K562 (cell line): ENCODE results near the gene HDAC2. TPM values are rescaled to one million over a fixed set of nuclear protein-coding genes. Genes with fewer than 3 reads are reported as not detected.
A peak's percentile ranks its signal among the peaks of the same experiment; 100 is the strongest.

Source experiments
- ARID2 ChIP-seq: fragments of 450-650 bp; IDR thresholded peaks from 2 replicates; pipeline ENCODE4 v1.6.1; 2017; ENCODE audit warnings: antibody characterized with exemption, mild to moderate bottlenecking
- DDX20 ChIP-seq: fragments of 450-650 bp; IDR thresholded peaks from 2 replicates; pipeline ENCODE4 v1.6.1; 2016; ENCODE audit warnings: missing genetic modification characterization, low read depth, mild to moderate bottlenecking, missing compliant biosample characterization, moderate library complexity
- DMBX1 ChIP-seq: fragments of 250-450 bp; sonication (Bioruptor Pico); IDR thresholded peaks from 2 replicates; pipeline ENCODE4 v1.8.0; 2022; ENCODE audit warnings: inconsistent platforms, mild to moderate bottlenecking, moderate library complexity, borderline replicate concordance
- FOS ChIP-seq: IDR thresholded peaks from 3 replicates; pipeline ENCODE4 v1.6.1; 2011; ENCODE audit not compliant: insufficient read length; ENCODE audit errors: extremely low read depth
- ILF3 ChIP-seq: fragments of 450-650 bp; IDR thresholded peaks from 2 replicates; pipeline ENCODE4 v1.6.1; 2018; ENCODE audit warnings: antibody characterized with exemption, mild to moderate bottlenecking, moderate library complexity, borderline replicate concordance
- JUND ChIP-seq, 2 experiments: IDR thresholded peaks; 2 replicates in 1 of 2; 3 replicates in 1 of 2; pipeline ENCODE4 v1.6.1; 2011; ENCODE audit warnings: borderline replicate concordance in 2 of 2, low read depth in 2 of 2, low read length in 2 of 2, improper control_type of control experiment in 1 of 2, missing biosample characterization in 1 of 2, missing genetic modification characterization in 1 of 2, missing genetic modification reagents in 1 of 2
- KAT8 ChIP-seq: fragments of 450-650 bp; IDR thresholded peaks from 2 replicates; pipeline ENCODE4 v1.6.1; 2016; ENCODE audit warnings: low read depth, mild to moderate bottlenecking
- MED1 ChIP-seq: sonication (generic); formaldehyde crosslinking; IDR thresholded peaks from 2 replicates; pipeline ENCODE4 v1.8.1; 2023; ENCODE audit warnings: missing genetic modification reagents, borderline replicate concordance
- MYC ChIP-seq, 2 experiments: fragments of 250-450 bp in 1 of 2; sonication (Bioruptor Pico) in 1 of 2; IDR thresholded peaks; 2 replicates each; pipeline versions ENCODE4 v1.5.1 to v1.6.1; 2012 to 2021; ENCODE audit warnings: low read depth in 2 of 2, borderline replicate concordance in 1 of 2, improper control_type of control experiment in 1 of 2, low read length in 1 of 2, mild to moderate bottlenecking in 1 of 2, moderate library complexity in 1 of 2
- POLR3G ChIP-seq: IDR thresholded peaks from 2 replicates; pipeline ENCODE4 v1.6.1; 2011; ENCODE audit not compliant: insufficient read length, insufficient replicate concordance; ENCODE audit errors: extremely low read depth
- SRSF1 ChIP-seq: fragments of 200-400 bp; formaldehyde crosslinking; IDR thresholded peaks from 2 replicates; pipeline ENCODE4 v1.6.1; 2017; ENCODE audit warnings: mild to moderate bottlenecking, low read depth, low read length, moderate library complexity
- TCF7L2 ChIP-seq: fragments of 150-350 bp; IDR thresholded peaks from 2 replicates; pipeline ENCODE4 v1.6.1; 2016; ENCODE audit warnings: low read depth, mild to moderate bottlenecking, low read length, moderate library complexity
- TFE3 ChIP-seq: fragments of 450-650 bp; formaldehyde crosslinking; IDR thresholded peaks from 2 replicates; pipeline ENCODE4 v1.4.0; 2020; ENCODE audit warnings: mild to moderate bottlenecking, mixed read lengths
- YY1 ChIP-seq, 3 experiments: IDR thresholded peaks; 2 replicates each; pipeline ENCODE4 v1.6.1; 2011; ENCODE audit warnings: low read length in 2 of 3, mild to moderate bottlenecking in 2 of 3, moderate library complexity in 2 of 3, borderline replicate concordance in 1 of 3, control low read depth in 1 of 3, low read depth in 1 of 3; ENCODE audit not compliant: insufficient read depth in 3 of 3, insufficient replicate concordance in 2 of 3, control insufficient read depth in 1 of 3, insufficient read length in 1 of 3; ENCODE audit errors: extremely low read depth in 1 of 3
- ZNF311 ChIP-seq: fragments of 250-450 bp; sonication (Bioruptor Pico); IDR thresholded peaks from 2 replicates; pipeline ENCODE4 v1.4.0; 2020; ENCODE audit warnings: mild to moderate bottlenecking, moderate library complexity
- ZNF696 ChIP-seq: fragments of 250-450 bp; sonication (Bioruptor Pico); conservative IDR thresholded peaks from 2 replicates; pipeline ENCODE4 v1.4.0; 2020; ENCODE audit warnings: mild to moderate bottlenecking, moderate library complexity
- polyA plus RNA-seq, 8 experiments: library from polyadenylated mRNA; depleted of rRNA in 4 of 8; stranded (reverse) in 5 of 8; unstranded in 3 of 8; fragments of >200 nt; fragmentation: Nextera tagmentation in 2 of 8; fragmentation: Illumina TruSeq in 1 of 8; extraction: Ambion mirVana in 2 of 8; extraction: Trizol in 1 of 8; gene quantifications; 2 replicates each; pipeline versions ENCODE4 v1.2.1 to v1.2.3, GENCODE V29; 2011 to 2014; ENCODE audit warnings: inconsistent platforms in 1 of 8, missing spikeins in 1 of 8
- total RNA-seq, 7 experiments: library from RNA; depleted of rRNA in 6 of 7; stranded (reverse); fragments of >200 nt in 6 of 7; fragmentation: Illumina TruSeq in 2 of 7; extraction: Trizol in 2 of 7; gene quantifications; 2 replicates each; pipeline versions ENCODE4 v1.2.1 to v1.2.3, GENCODE V29; 2011 to 2021; ENCODE audit warnings: low replicate concordance in 1 of 7
- TF ChIP-seq, protein P1 (sequence below): fragments of 450-650 bp; IDR thresholded peaks from 2 replicates; pipeline ENCODE4 v1.6.1; 2016
- TF ChIP-seq, protein P2 (sequence below): fragments of 450-650 bp; IDR thresholded peaks from 2 replicates; pipeline ENCODE4 v1.6.1; 2016; ENCODE audit warnings: missing biosample characterization, missing genetic modification characterization
- TF ChIP-seq, protein P3 (sequence below): fragments of 450-650 bp; IDR thresholded peaks from 2 replicates; pipeline ENCODE4 v1.6.1; 2016; ENCODE audit warnings: mild to moderate bottlenecking

Gene HDAC2
- total and polyA plus RNA-seq, 9 of the 15 experiments (the other 6 are each of a cell fraction or from before 2014, with no cell fraction given): 67.0 to 277 (median 151) TPM

GRCh38 chr6:113920663-113921267 lies 50.2 kb downstream of the HDAC2 start (continued):
- TF ChIP-seq MYC (IDR thresholded peaks at IDR 0.05; ENCODE audit: low read depth, low read length): 0 out of 2 replicates have a peak, but pooled peaks have one; percentile 44
- TF ChIP-seq MYC (CRISPR knock-in tag; IDR thresholded peaks at IDR 0.05; ENCODE audit: borderline replicate concordance, low read depth): no peak
- TF ChIP-seq ZNF311 (CRISPR knock-in tag): no peak
- TF ChIP-seq FOS: no peak
- TF ChIP-seq SRSF1: no peak
- no peak for TF ChIP-seq POLR3G
- no peak for TF ChIP-seq TFE3 (CRISPR knock-in tag)
- TF ChIP-seq ARID2: no peak
- no peak for TF ChIP-seq TCF7L2
- TF ChIP-seq DDX20 (tag): no peak
- 0 out of 2 replicates have a peak, but pooled peaks have one; percentile 20 for TF ChIP-seq JUND (IDR thresholded peaks at IDR 0.05; ENCODE audit: borderline replicate concordance, low read depth, low read length)
- no peak; the same call in 2 of the 3 replicates for TF ChIP-seq JUND (tag; IDR thresholded peaks at IDR 0.05; ENCODE audit: borderline replicate concordance, low read depth, low read length)
- peak in 1 of 3 experiments; percentile 68 for TF ChIP-seq YY1 (IDR thresholded peaks at IDR 0.05; ENCODE audit: borderline replicate concordance in 1 of 3, control insufficient read depth in 1 of 3, extremely low read depth in 1 of 3, insufficient read depth in 3 of 3, insufficient read length in 1 of 3, insufficient replicate concordance in 2 of 3, low read depth in 1 of 3, low read length in 2 of 3)
- TF ChIP-seq DMBX1 (CRISPR knock-in tag): peak; percentile 85
- no peak for TF ChIP-seq ZNF696
- no peak for TF ChIP-seq ILF3
- no peak for TF ChIP-seq MED1 (CRISPR knock-in tag)
- no peak for TF ChIP-seq KAT8
- TF ChIP-seq, protein P1, sequence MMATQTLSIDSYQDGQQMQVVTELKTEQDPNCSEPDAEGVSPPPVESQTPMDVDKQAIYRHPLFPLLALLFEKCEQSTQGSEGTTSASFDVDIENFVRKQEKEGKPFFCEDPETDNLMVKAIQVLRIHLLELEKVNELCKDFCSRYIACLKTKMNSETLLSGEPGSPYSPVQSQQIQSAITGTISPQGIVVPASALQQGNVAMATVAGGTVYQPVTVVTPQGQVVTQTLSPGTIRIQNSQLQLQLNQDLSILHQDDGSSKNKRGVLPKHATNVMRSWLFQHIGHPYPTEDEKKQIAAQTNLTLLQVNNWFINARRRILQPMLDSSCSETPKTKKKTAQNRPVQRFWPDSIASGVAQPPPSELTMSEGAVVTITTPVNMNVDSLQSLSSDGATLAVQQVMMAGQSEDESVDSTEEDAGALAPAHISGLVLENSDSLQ: peak; percentile 83
- TF ChIP-seq, protein P2, sequence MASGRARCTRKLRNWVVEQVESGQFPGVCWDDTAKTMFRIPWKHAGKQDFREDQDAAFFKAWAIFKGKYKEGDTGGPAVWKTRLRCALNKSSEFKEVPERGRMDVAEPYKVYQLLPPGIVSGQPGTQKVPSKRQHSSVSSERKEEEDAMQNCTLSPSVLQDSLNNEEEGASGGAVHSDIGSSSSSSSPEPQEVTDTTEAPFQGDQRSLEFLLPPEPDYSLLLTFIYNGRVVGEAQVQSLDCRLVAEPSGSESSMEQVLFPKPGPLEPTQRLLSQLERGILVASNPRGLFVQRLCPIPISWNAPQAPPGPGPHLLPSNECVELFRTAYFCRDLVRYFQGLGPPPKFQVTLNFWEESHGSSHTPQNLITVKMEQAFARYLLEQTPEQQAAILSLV (tag): no peak
- TF ChIP-seq, protein P3, sequence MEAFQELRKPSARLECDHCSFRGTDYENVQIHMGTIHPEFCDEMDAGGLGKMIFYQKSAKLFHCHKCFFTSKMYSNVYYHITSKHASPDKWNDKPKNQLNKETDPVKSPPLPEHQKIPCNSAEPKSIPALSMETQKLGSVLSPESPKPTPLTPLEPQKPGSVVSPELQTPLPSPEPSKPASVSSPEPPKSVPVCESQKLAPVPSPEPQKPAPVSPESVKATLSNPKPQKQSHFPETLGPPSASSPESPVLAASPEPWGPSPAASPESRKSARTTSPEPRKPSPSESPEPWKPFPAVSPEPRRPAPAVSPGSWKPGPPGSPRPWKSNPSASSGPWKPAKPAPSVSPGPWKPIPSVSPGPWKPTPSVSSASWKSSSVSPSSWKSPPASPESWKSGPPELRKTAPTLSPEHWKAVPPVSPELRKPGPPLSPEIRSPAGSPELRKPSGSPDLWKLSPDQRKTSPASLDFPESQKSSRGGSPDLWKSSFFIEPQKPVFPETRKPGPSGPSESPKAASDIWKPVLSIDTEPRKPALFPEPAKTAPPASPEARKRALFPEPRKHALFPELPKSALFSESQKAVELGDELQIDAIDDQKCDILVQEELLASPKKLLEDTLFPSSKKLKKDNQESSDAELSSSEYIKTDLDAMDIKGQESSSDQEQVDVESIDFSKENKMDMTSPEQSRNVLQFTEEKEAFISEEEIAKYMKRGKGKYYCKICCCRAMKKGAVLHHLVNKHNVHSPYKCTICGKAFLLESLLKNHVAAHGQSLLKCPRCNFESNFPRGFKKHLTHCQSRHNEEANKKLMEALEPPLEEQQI: no peak
